ENCODE measurements around the gene EID3. TPM values are rescaled to one million over a fixed set of nuclear protein-coding genes. Genes with fewer than 3 reads are reported as not detected.
A peak's percentile ranks its signal among the peaks of the same experiment; 100 is the strongest.

The EID3 gene
- total RNA-seq, 1 experiment from 2014 or later: 1.4 TPM

DNA sequence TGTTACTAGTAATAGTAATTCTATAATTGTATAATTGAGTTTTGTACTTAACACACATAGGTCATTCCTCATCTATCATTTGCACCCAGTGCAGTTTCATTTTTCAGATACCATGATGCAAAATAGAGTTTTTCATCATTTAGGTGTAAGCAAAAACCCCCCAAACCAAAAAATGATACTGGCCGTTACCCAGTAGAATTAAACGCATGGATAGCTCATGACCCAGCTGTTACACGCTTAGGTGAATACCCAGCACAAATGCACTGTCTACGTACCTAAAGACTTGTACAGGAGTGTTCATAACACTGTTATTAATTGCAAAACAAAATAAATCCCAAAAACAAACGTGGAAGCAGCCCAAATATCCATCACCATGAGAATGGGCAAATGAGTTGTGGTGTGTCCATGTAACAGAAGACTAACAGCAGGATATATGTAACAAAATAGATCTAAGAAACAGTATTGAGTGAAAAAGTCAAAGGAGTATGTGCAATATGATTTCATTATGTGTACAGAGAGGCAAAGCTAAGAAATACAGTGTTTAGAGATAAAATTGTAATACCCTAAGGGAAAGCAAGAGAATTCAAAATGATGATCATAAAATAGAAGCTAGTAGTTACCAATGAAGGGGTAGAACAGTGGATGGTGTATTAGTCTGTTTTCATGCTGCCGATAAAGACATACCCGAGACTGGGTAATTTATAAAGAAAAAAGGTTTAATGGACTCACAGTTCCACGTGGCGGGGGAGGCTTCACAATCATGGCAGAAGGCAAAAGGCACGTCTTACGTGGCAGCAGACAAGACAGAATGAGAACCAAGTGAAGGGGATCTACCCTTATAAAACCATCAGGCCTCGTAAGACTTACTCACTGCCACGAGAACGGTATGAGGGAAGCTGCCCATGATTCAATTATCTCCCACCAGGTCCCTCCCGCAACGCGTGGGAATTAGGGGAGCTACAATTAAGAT is 49.8 kb downstream of the EID3 start:
- no peaks in the 10 kb centered on the region for H3K79me2 ChIP-seq (ENCODE audit: insufficient read depth, low read length)
- H3K23ac ChIP-seq (ENCODE audit: insufficient read length, low read depth, low read length): no peak overlapping the region
- peaks cover 19 to 25% of the 10 kb centered on the region in 2 experiments for H3K4me1 Mint-ChIP-seq
- peak; percentile 13 for DNase-seq
- no peak overlapping the region for H2AFZ ChIP-seq (ENCODE audit: low read length)
- H3K4ac ChIP-seq (ENCODE audit: low read depth, low read length): no peak overlapping the region
- H2BK15ac ChIP-seq (ENCODE audit: low read depth, low read length): no peak overlapping the region
- H3K27ac Mint-ChIP-seq: no peak overlapping the region; a peak in 1 of 7 replicates
- no CpG with 5 or more reads among the region's 17 CpGs for WGBS (ENCODE audit: extremely low coverage, insufficient read length, low lambda C conversion rate)
- no peak overlapping the region for H4K91ac ChIP-seq (ENCODE audit: insufficient read length, low read depth, low read length)
- H2AK5ac ChIP-seq (ENCODE audit: insufficient read length, low read length): no peak overlapping the region
- H4K5ac ChIP-seq (ENCODE audit: insufficient read length, low read depth, low read length): no peak overlapping the region
- H2BK12ac ChIP-seq (ENCODE audit: insufficient read length, low read depth, low read length): no peak overlapping the region
- H3K56ac ChIP-seq (ENCODE audit: insufficient read length, low read depth, low read length): no peak overlapping the region
- no peaks in the 10 kb centered on the region for H4K20me1 ChIP-seq (ENCODE audit: control insufficient read depth, insufficient read depth, insufficient read length)
- no peak overlapping the region; a peak in 1 of 5 replicates for H3K4me3 Mint-ChIP-seq
- H3K79me1 ChIP-seq (ENCODE audit: insufficient read depth, low read depth, low read length, poor library complexity, severe bottlenecking): no peaks in the 10 kb centered on the region
- H3K27me3 Mint-ChIP-seq (ENCODE audit: low read depth): no peaks in the 10 kb centered on the region; the same call in 1 of the 2 replicates
- H3K36me3 Mint-ChIP-seq (ENCODE audit: insufficient read depth in 1 of 3, low read depth in 3 of 3): peaks cover 8 to 16% (median 14%) of the 10 kb centered on the region in 3 experiments; a peak in 6 of 7 replicates
- H3K4me2 ChIP-seq (ENCODE audit: insufficient read depth, insufficient read length, low read length): no peak overlapping the region
- H3K18ac ChIP-seq (ENCODE audit: insufficient read length, low read depth, low read length): no peak overlapping the region
- no peaks in the 10 kb centered on the region for H3K9me3 Mint-ChIP-seq
- no peaks in the 10 kb centered on the region for H3K27me3 ChIP-seq (ENCODE audit: insufficient read depth, low read length)
- H3K23me2 ChIP-seq (ENCODE audit: insufficient read length, low read depth, low read length, poor library complexity, severe bottlenecking): no peaks in the 10 kb centered on the region
- no peak overlapping the region for H3K14ac ChIP-seq (ENCODE audit: insufficient read depth, low read length)
- no peak overlapping the region for H2BK120ac ChIP-seq (ENCODE audit: low read depth, low read length, poor library complexity, severe bottlenecking)
- no peak overlapping the region for H3K27ac ChIP-seq (ENCODE audit: insufficient read length, low read depth, low read length)
- H3K9ac ChIP-seq (ENCODE audit: extremely low read depth, insufficient read length, low read length): no peak overlapping the region
- H2BK5ac ChIP-seq (ENCODE audit: insufficient read length, low read length): no peak overlapping the region
- H2BK20ac ChIP-seq (ENCODE audit: low read depth, low read length, poor library complexity, severe bottlenecking): no peak overlapping the region
- no peak overlapping the region for H3T11ph ChIP-seq (ENCODE audit: low read length)
- TF ChIP-seq, protein P1, sequence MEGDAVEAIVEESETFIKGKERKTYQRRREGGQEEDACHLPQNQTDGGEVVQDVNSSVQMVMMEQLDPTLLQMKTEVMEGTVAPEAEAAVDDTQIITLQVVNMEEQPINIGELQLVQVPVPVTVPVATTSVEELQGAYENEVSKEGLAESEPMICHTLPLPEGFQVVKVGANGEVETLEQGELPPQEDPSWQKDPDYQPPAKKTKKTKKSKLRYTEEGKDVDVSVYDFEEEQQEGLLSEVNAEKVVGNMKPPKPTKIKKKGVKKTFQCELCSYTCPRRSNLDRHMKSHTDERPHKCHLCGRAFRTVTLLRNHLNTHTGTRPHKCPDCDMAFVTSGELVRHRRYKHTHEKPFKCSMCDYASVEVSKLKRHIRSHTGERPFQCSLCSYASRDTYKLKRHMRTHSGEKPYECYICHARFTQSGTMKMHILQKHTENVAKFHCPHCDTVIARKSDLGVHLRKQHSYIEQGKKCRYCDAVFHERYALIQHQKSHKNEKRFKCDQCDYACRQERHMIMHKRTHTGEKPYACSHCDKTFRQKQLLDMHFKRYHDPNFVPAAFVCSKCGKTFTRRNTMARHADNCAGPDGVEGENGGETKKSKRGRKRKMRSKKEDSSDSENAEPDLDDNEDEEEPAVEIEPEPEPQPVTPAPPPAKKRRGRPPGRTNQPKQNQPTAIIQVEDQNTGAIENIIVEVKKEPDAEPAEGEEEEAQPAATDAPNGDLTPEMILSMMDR (conservative IDR thresholded peaks at IDR 0.05): no peak
- H3K9me3 ChIP-seq (ENCODE audit: control insufficient read depth, low read depth, low read length): no peaks in the 10 kb centered on the region
- peaks cover 9% of the 10 kb centered on the region for H3K4me1 ChIP-seq (ENCODE audit: insufficient read depth, low read length)
- H4K8ac ChIP-seq (replicated peaks; ENCODE audit: insufficient read length, low read depth, low read length): no peak overlapping the region

Measured in H9 (cell line).